Esophagus squamous epithelium (tissue), 5 donors: ENCODE results near the gene OBP2A. TPM values are rescaled to one million over a fixed set of nuclear protein-coding genes. Genes with fewer than 3 reads are reported as not detected.

ENCODE experiments used
- DNase-seq: peaks from one replicate; lab custom pipeline; 2025; lab: John Stamatoyannopoulos, UW
- H3K27ac ChIP-seq, 4 donors: fragments of 200-600 bp; sonication (generic); one replicate each; pipeline ENCODE4 v1.5.1; 2016 to 2019; ENCODE audit warnings: mild to moderate bottlenecking in 1 of 4
- H3K27me3 ChIP-seq, 4 donors: fragments of 200-600 bp; sonication (generic); 1 replicate in 3 of 4; 2 replicates in 1 of 4; pipeline versions ENCODE4 v1.5.1 to v1.6.0; 2017 to 2021; ENCODE audit warnings: antibody characterized with exemption in 1 of 4
- H3K36me3 ChIP-seq, 3 donors: fragments of 200-600 bp; sonication (generic); one replicate each; pipeline ENCODE4 v1.5.1; 2016 to 2019
- H3K4me1 ChIP-seq, 3 donors: fragments of 200-600 bp; sonication (generic); one replicate each; pipeline ENCODE4 v1.5.1; 2017 to 2019
- H3K4me3 ChIP-seq, 4 donors: fragments of 200-600 bp; sonication (generic); 1 replicate in 3 of 4; 2 replicates in 1 of 4; pipeline ENCODE4 v1.5.1; 2016 to 2019; ENCODE audit warnings: mild to moderate bottlenecking in 2 of 4, moderate library complexity in 1 of 4
- H3K9me3 ChIP-seq, 3 donors: fragments of 200-600 bp; sonication (generic); one replicate each; pipeline ENCODE4 v1.5.1; 2016 to 2019
- CTCF ChIP-seq, 6 experiments: fragments of 450-650 bp in 4 of 6; fragments of 200-600 bp in 2 of 6; sonication (generic) in 2 of 6; IDR thresholded peaks; one replicate each; pipeline ENCODE4 v1.5.1; 2016 to 2019; ENCODE audit warnings: antibody characterized with exemption in 6 of 6, mild to moderate bottlenecking in 4 of 6, moderate library complexity in 4 of 6
- POLR2A ChIP-seq, 4 donors: fragments of 450-650 bp; IDR thresholded peaks; one replicate each; pipeline ENCODE4 v1.6.1; 2017; ENCODE audit warnings: antibody characterized with exemption in 4 of 4, mild to moderate bottlenecking in 4 of 4, moderate library complexity in 3 of 4
- WGBS, 2 donors: methylation state at CpG; one replicate each; pipeline ENCODE4 v1.1.5; 2018; 5-methylcytosine and 5-hydroxymethylcytosine counted together
- intact Hi-C: fragments of 100-400 bp; cut with DNase I; formaldehyde crosslinking; loops from one replicate; pipeline ENCODE4 v1.15.0; 2022
- total RNA-seq, 4 donors: library from RNA; depleted of rRNA; stranded (reverse); fragments of >200 nt; gene quantifications; one replicate each; pipeline ENCODE4 v1.1.0, GENCODE V29; 2016
- donor health status: DM: yes; HTN: yes; CAD: no.

OBP2A gene
- total RNA-seq, 4 donors from 2014 or later: not detected

- Histone ChIP-seq H3K9me3 (no peaks in the 10 kb centered on the region), H3K27ac (no peak overlapping the region), H3K36me3 (no peaks in the 10 kb centered on the region), H3K27me3 (peaks cover 0 to 60% (median 0%) of the 10 kb centered on the region in 4 donors), H3K4me1 (no peaks in the 10 kb centered on the region), H3K4me3 (no peak overlapping the region)
- no peak for TF ChIP-seq CTCF (IDR thresholded peaks at IDR 0.05)
- TF ChIP-seq POLR2A (IDR thresholded peaks at IDR 0.05): no peak
- intact Hi-C loops: no loop called here
- 90 to 92% methylated on average over 6 to 9 of the region's 19 CpGs for WGBS, 2 donors
- no peak for DNase-seq
Measured at GRCh38 chr9:135582966-135583687, 37.2 kb downstream of the OBP2A start.

- no peak overlapping the region for H3K27ac ChIP-seq
- TF ChIP-seq POLR2A (IDR thresholded peaks at IDR 0.05): no peak
- no peaks in the 10 kb centered on the region for H3K4me1 ChIP-seq
- H3K27me3 ChIP-seq: peaks cover 0 to 63% (median 0%) of the 10 kb centered on the region in 4 donors
- H3K9me3 ChIP-seq: no peaks in the 10 kb centered on the region
- 87 to 89% methylated on average over 3 to 8 of the region's 16 CpGs for WGBS, 2 donors
- no peaks in the 10 kb centered on the region for H3K36me3 ChIP-seq
- no peak for DNase-seq
- intact Hi-C loops: no loop called here
- H3K4me3 ChIP-seq: no peak overlapping the region
Measured at GRCh38 chr9:135583688-135584011, 37.7 kb downstream of the OBP2A start.

GRCh38 chr9:135584371-135584770, 38.4 kb downstream of the OBP2A start:
- no peak for DNase-seq
- Histone ChIP-seq H3K4me3 (no peak overlapping the region), H3K27me3 (peaks cover 0 to 70% (median 0%) of the 10 kb centered on the region in 4 donors), H3K9me3 (no peaks in the 10 kb centered on the region), H3K4me1 (no peaks in the 10 kb centered on the region), H3K27ac (no peak overlapping the region), H3K36me3 (no peaks in the 10 kb centered on the region)
- TF ChIP-seq CTCF (IDR thresholded peaks at IDR 0.05): no peak
- intact Hi-C loops: no loop called here
- 17% methylated on average over 1 of the region's 5 CpGs; no CpG with 5 or more reads in 1 of the 2 donors for WGBS, 2 donors

GRCh38 chr9:135584934-135585333, 39.0 kb downstream of the OBP2A start:
- Histone ChIP-seq H3K27me3 (peaks cover 0 to 67% (median 0%) of the 10 kb centered on the region in 4 donors), H3K27ac (no peak overlapping the region), H3K36me3 (no peaks in the 10 kb centered on the region), H3K9me3 (no peaks in the 10 kb centered on the region), H3K4me1 (no peaks in the 10 kb centered on the region), H3K4me3 (no peak overlapping the region)
- TF ChIP-seq CTCF (IDR thresholded peaks at IDR 0.05): no peak
- WGBS, 2 donors: 60 to 73% methylated on average over 15 of the region's 16 CpGs
- DNase-seq: no peak
- intact Hi-C loops: no loop called here

- Histone ChIP-seq H3K27ac (no peak overlapping the region), H3K9me3 (no peaks in the 10 kb centered on the region), H3K4me3 (no peak overlapping the region), H3K27me3 (peaks cover 0 to 71% (median 0%) of the 10 kb centered on the region in 4 donors), H3K36me3 (no peaks in the 10 kb centered on the region), H3K4me1 (no peaks in the 10 kb centered on the region)
- 61 to 73% methylated on average over 4 to 6 of the region's 15 CpGs for WGBS, 2 donors
- TF ChIP-seq POLR2A (IDR thresholded peaks at IDR 0.05): no peak
- no peak for DNase-seq
- intact Hi-C loops: no loop called here
Measured at GRCh38 chr9:135586601-135587109, 40.7 kb downstream of the OBP2A start.

- WGBS, 2 donors: no CpG with 5 or more reads among the region's 7 CpGs
- no peak for TF ChIP-seq POLR2A (IDR thresholded peaks at IDR 0.05)
- TF ChIP-seq CTCF (IDR thresholded peaks at IDR 0.05): no peak
- no peak overlapping the region for H3K27ac ChIP-seq
- H3K9me3 ChIP-seq: no peaks in the 10 kb centered on the region
- peaks cover 0 to 78% (median 0%) of the 10 kb centered on the region in 4 donors for H3K27me3 ChIP-seq
- no peak for DNase-seq
- no peaks in the 10 kb centered on the region for H3K36me3 ChIP-seq
- intact Hi-C loops: no loop called here
- no peak overlapping the region for H3K4me3 ChIP-seq
- no peaks in the 10 kb centered on the region for H3K4me1 ChIP-seq
Measured at GRCh38 chr9:135587658-135588057, 41.7 kb downstream of the OBP2A start.
